Activated gamma-delta T cell treated with anti-CD3 and anti-CD28 coated beads, Interleukin-2, amount 50 U/mL, for 16 hours (primary cell): Measurements from ENCODE around the gene CRACR2A.

Experiments used
- DNase-seq: peaks from one replicate; pipeline ENCODE4 v3.0.0-alpha.2; 2020; ENCODE audit warnings: low read depth

The CRACR2A gene

GRCh38 chr12:3651585-3652424, 101.1 kb downstream of the CRACR2A start:
- DNase-seq: no peak

GRCh38 chr12:3647504-3647903, 105.4 kb downstream of the CRACR2A start:
- no peak for DNase-seq

DNA sequence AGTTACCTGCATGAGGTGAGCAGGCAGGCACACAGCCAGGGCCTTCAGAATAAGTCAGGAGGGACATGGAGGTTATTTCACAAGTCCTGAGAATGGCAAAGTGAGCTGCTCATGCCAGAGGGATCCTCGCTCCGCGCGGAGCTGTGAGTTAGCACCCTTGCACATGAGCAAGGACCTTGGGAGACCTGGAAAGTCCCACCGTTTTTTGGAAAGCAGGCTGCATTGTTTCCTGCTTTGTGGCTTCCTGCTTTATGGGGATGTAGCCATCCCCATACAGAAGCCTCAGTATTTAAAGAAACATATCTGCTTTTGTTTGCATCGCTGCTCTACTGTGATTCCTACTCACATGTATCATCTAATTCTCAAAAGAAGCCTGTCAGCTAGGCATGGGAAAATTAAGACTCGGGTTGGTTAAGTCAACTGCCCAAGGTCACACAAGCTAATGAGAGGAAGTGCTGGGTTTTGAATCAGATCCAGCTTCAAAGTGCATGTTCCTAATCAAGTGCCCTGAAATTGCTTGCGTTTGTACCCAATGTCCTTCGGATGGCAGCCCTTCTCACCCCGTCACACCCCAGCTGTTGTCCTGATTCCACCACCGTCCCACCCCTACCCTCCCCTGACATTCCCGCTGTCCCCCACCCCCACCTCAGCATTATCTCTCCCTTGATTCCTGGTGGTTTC, 106.2 kb downstream of the CRACR2A start:
- DNase-seq: no peak

DNA sequence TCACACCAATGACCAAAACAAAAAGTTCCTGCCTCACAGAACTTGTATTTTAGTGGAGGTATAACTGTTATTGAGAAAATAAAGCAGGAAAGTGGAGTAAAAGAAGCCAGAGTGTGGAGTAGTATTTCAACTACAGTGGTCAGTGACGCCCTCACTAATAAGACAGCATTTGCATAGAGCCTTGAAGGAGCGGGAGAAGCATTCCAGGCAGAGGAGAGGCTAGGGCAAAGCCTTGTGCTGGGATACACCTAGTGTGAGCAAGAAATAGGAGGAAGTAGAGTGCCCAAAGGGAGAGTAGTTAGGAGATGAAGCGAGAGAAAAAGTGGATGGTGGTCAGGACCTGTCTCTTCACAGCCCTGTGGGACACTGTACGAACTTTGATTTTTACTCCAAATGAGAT, 107.8 kb downstream of the CRACR2A start:
- no peak for DNase-seq

- no peak for DNase-seq
These were observed 108.8 kb downstream of the CRACR2A start for GRCh38 chr12:3644104-3644503.

- no peak for DNase-seq
These were observed 111.4 kb downstream of the CRACR2A start for GRCh38 chr12:3641428-3642018.

DNA sequence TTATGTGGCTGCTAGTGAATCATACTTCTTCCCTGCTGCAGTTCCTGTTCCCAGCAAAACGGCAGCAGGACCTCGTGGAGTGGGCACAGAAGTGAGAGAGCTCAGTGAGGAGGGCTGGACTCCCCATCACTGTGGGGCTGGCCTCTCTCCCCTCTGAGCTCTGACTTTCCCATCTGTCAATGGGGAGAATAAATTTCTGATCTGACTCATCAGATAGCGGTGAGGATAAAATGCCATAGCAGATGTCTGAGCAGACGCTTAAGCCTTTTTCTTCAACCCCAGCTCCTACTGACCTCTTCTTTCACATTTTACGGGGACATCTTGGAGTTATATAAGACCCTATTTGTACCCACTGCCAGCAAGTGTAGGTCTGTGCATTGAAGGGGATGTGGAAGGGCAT, 116.6 kb downstream of the CRACR2A start:
- no peak for DNase-seq

DNA sequence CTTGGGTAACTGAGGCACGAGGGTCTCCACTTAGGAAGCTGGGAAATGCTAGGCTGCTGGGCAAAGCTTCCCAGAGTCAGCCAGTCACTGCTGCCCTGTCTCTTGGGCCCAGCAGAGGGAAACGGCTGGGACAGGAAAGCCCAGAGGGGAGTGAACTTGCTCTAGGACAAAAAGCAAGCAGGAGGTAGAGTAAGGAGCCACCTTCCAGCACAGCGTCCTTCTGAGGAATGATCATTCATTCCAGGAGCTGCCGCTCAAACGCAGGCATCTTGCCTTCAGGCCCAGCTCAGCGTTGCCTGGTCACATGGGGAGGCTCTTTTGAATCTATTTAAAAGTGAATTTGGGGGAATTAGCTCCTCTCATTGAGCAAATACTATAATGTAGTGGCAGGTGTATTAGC, 118.6 kb downstream of the CRACR2A start:
- no peak for DNase-seq

DNA sequence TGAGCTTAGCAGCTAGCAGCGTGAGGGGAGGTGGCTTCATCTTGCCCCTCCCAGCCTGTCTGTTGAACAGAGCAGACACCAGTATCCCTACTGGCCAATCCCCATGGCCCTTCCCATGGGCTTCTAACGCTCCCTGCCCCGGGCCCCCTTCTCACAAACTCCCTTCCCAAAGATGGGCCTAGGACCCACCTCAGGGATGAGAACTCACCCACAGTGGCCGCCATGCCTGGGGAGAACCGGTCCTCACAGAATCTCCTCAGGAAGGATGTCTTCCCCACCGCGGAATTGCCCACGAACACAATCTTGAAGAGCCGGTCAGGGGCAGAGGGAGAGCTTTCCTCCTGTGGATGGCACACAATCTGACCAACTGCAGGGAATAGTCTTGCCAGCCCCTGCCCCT, 119.5 kb downstream of the CRACR2A start:
- DNase-seq: no peak

DNA sequence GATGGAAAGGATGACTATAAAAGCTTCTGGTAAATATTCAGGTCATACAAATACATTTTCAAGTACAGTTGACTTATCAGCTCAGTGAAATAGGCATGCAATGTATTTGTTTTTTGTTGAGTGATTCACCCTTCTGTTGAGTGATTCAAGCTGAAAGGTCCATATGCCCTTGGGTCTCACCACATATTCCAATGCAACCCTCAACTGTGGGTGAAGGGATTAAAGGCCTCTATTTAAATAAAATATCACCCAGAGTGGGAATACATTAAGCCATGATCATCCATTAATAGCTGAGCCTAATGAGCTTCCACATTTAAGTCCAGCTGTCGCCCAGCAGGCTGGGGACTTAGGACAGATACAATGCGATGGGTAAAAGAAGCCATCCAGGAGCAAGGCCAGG, 120.2 kb downstream of the CRACR2A start:
- no peak for DNase-seq

DNA sequence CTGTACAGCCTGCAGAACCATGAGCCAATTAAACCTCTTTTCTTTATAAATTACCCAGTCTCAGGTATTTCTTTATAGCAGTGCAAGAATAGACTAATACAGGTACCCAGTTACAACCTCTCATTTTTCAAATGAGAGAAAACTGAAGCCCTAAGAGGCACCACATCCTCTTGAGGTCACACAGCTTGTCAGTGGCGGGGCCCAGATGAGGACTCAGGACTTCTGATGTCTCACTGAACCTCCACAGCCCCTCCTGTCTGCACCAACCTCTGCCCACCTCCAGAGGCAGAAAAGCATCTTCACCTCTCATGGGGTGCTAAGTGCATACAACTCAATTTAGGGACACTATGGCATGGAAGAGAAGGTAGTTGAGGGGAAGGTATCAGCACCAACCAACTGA, 120.7 kb downstream of the CRACR2A start:
- no peak for DNase-seq

DNA sequence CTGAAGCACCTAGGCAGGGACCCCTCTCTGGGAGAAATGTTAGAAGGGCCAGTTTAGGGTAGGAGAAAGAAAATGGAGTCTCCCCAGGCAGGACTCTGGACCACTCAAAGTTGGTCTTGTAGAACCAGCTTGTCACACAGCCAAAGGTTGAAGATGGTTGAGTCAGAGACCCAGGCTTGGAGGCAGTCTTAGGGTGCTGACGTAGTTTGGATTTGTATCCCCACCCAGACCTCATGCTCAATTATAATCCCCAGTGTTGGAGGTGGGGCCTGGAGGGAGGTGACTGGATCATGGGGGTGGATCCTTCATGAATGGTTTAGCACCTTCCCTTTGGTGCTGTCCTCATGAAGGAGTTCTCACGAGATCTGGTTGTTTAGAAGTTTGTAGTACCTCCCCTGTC, 121.2 kb downstream of the CRACR2A start:
- DNase-seq: no peak

- DNase-seq: no peak
These were observed 121.7 kb downstream of the CRACR2A start for GRCh38 chr12:3631272-3631637.

DNA sequence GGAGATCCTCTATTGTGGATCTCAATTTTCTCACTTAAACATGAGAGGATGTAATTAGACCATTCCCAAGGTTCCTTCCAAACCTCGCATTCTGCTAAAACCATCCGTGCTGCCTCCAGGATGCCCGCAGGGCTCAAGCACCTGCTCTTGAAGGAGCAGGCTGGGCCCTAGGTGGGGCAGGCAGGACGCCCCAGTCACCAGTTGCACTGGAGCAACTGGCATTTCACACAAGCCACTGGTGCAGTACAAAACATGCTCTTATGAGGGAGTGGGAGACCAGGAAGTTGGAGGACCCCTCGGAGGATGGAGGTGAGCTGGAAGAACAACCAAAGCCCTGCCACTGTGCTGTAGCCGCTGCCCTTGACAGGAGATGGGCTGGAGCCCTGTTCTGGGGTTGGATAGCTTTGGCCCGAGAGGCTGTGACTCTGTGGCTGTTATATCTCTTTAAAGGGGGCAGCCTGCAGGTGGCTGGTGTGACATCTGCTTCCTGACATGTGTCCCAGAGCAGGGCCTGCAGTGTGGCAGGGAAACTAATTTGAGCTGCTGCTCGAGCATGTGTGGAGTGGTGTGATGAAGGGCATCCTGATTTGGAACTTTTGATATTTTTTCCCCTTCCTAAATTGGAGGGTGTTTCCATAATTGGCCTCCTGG, 122.2 kb downstream of the CRACR2A start:
- DNase-seq: no peak

DNA sequence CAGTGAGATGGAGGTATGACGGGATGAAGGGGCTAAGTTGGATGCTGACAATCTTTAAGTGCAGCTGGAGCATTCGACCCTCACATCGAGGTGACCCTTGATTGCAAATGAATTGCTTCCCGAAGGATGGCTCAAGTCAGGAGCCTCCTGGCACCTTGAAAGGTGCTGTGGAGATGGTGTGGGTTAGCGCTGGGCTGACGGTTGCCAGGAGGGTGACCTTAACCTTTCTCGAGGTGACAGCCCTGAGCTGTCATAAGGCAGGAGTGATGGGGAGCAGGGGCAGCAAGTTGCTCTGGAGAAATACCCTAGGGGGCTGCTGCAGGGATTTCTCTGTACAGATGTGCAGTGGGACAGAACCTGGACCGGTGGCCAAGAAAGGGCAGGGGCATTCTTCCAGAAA, 122.8 kb downstream of the CRACR2A start:
- DNase-seq: no peak

DNA sequence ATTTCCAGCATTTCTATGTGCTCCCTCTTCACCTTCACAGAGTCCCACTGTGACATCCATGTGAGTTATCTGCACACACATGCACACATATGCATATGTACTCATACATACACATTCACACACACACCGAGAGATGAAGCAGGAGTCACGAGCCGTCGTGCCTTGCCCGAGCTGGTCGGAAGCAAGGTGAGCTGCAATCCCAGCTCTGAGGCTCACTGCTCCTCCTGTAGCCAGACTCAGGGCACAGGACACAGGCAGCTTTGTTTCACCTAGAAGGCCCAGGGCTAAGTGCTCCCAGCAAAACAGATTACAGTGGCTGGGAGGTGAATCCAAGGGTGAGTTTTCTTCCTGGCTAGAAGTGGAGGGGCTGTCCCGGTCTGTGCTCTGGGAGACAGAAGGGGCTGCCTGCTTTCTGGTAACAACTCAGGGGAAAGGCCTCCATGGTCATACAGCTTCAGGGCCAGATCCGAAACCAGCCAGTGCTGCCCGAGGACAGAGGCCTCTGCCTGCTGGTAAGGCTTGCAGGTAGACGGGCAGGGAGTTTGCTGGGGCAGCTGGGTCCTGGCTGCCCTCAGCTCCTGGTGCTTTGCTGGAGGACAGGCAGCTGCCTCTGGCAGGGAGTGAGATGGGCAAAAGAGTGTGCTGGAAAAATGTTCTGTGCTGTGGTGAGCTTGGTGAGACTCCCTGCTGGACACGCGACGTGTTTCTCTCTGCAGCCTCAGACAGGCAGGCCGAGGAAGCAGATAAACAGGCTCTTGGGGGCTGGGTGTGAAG, 123.7 kb downstream of the CRACR2A start:
- no peak for DNase-seq

DNA sequence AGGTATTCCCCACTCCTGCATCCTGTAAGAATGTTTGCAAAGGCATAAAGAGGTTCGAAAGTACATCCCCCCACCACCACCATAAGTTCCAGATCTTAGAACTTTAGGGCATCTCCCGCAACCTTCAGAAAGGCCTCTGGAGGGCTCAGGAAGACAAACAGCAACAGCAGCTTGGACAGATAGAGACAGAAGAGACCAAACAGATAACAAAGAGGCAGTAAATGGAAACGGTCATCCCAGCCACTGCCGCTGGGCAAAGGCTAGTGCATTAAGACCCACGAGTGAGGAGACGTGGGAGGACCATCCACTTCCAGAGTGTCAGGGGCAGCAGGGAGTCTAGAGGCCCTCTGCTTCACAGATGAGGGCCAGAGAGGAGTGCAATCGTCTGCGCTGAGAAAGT, 124.3 kb downstream of the CRACR2A start:
- DNase-seq: no peak

GRCh38 chr12:3627336-3627735, 125.6 kb downstream of the CRACR2A start:
- no peak for DNase-seq

GRCh38 chr12:3624273-3624672, 128.6 kb downstream of the CRACR2A start:
- DNase-seq: no peak

- DNase-seq: no peak
These were observed 129.9 kb downstream of the CRACR2A start for GRCh38 chr12:3622822-3623690.
